ENCODE measurements around the gene SUFU. TPM values are rescaled to one million over a fixed set of nuclear protein-coding genes. Genes with fewer than 3 reads are reported as not detected.

SUFU gene
- total RNA-seq, 1 donor from 2014 or later: 11.5 TPM

DNA sequence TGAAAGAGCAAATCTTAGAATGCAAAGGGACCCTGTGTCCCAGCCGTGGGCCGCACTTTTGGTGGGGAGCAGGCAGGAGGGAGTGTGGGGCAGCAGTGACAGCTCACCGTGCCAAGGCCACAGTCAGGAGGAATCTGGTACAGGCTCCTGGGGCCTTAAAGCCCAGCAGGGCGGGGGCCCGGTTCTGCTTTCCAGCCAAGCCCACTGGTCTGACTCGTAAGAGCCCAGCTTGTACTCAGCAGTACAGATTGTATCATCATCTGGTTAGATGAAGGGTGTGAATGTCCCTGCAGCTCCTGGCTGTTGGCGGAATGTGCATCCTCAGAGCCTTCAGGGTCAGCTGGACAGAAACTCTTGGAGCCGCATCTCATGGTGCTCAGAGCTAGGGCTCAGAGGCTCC lies 110.0 kb downstream of the SUFU start:
- DNase-seq (ENCODE audit: low spot score): no peak
- no peaks in the 10 kb centered on the region for H3K9me3 ChIP-seq (ENCODE audit: low read depth)
- no peak overlapping the region for H3K4me2 ChIP-seq
- H3F3A ChIP-seq (ENCODE audit: low read depth): no peaks in the 10 kb centered on the region
- H3K27me3 ChIP-seq: no peaks in the 10 kb centered on the region
- H3K4me1 ChIP-seq: peaks cover 6% of the 10 kb centered on the region
- Mint-ChIP-seq H3K36me3 (peaks cover 27% of the 10 kb centered on the region), H3K27ac (no peak overlapping the region), H3K4me1 (peaks cover 39% of the 10 kb centered on the region), H3K4me3 (no peak overlapping the region), H3K9me3 (no peaks in the 10 kb centered on the region), H3K27me3 (ENCODE audit: insufficient read depth, low read depth) (peaks cover 1% of the 10 kb centered on the region)
- no peak overlapping the region for H3K4me3 ChIP-seq
- no peak overlapping the region for H3K9ac ChIP-seq
- H2AFZ ChIP-seq (replicated peaks): no peak overlapping the region
- H3K27ac ChIP-seq: no peak overlapping the region
- TF ChIP-seq, protein P1, sequence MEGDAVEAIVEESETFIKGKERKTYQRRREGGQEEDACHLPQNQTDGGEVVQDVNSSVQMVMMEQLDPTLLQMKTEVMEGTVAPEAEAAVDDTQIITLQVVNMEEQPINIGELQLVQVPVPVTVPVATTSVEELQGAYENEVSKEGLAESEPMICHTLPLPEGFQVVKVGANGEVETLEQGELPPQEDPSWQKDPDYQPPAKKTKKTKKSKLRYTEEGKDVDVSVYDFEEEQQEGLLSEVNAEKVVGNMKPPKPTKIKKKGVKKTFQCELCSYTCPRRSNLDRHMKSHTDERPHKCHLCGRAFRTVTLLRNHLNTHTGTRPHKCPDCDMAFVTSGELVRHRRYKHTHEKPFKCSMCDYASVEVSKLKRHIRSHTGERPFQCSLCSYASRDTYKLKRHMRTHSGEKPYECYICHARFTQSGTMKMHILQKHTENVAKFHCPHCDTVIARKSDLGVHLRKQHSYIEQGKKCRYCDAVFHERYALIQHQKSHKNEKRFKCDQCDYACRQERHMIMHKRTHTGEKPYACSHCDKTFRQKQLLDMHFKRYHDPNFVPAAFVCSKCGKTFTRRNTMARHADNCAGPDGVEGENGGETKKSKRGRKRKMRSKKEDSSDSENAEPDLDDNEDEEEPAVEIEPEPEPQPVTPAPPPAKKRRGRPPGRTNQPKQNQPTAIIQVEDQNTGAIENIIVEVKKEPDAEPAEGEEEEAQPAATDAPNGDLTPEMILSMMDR (IDR thresholded peaks at IDR 0.05): no peak
- TF ChIP-seq EZH2phosphoT487 (IDR thresholded peaks at IDR 0.05): no peak
- no peak for TF ChIP-seq EZH2 (IDR thresholded peaks at IDR 0.05)
- peaks cover 5% of the 10 kb centered on the region for H4K20me1 ChIP-seq (ENCODE audit: low read depth)
- H3K79me2 ChIP-seq (ENCODE audit: low read depth): no peaks in the 10 kb centered on the region
- no peaks in the 10 kb centered on the region for H3K36me3 ChIP-seq

DNA sequence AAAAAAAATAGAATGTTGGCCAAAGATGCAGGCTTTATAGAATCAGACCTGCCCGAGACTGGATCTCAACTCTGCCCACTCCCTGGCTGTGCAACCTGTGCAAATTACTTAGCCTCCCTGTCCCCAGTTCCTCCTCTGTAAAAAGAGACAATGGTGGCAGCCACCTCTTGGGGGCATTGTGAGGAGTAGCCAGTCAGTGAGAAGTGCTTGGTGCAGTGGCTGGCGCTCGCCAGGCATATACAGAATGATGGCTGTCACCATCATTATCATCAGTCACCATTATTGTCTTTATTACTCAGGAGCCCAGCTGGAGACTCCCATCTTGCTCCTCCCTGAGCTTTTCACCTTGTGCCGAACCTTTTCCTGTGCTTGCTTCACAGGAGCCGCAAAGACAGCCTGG lies 111.1 kb downstream of the SUFU start:
- Histone ChIP-seq H3K9ac (no peak overlapping the region), H3K27ac (no peak overlapping the region), H3K36me3 (no peaks in the 10 kb centered on the region), H3K4me2 (no peak overlapping the region), H2AFZ (replicated peaks) (no peak overlapping the region), H3K4me3 (no peak overlapping the region), H3F3A (ENCODE audit: low read depth) (no peaks in the 10 kb centered on the region), H4K20me1 (ENCODE audit: low read depth) (peaks cover 5% of the 10 kb centered on the region), H3K27me3 (no peaks in the 10 kb centered on the region), H3K9me3 (ENCODE audit: low read depth) (no peaks in the 10 kb centered on the region), H3K4me1 (peaks cover 6% of the 10 kb centered on the region), H3K79me2 (ENCODE audit: low read depth) (no peaks in the 10 kb centered on the region)
- H3K4me3 Mint-ChIP-seq: no peak overlapping the region
- DNase-seq (ENCODE audit: low spot score): no peak
- peaks cover 4% of the 10 kb centered on the region for H3K27me3 Mint-ChIP-seq (ENCODE audit: insufficient read depth, low read depth)
- TF ChIP-seq, protein P1 (IDR thresholded peaks at IDR 0.05): no peak
- TF ChIP-seq EZH2 (IDR thresholded peaks at IDR 0.05): no peak
- TF ChIP-seq EZH2phosphoT487 (IDR thresholded peaks at IDR 0.05): no peak
- no peak overlapping the region for H3K27ac Mint-ChIP-seq
- peaks cover 22% of the 10 kb centered on the region for H3K36me3 Mint-ChIP-seq
- no peaks in the 10 kb centered on the region for H3K9me3 Mint-ChIP-seq
- peaks cover 39% of the 10 kb centered on the region for H3K4me1 Mint-ChIP-seq

DNA sequence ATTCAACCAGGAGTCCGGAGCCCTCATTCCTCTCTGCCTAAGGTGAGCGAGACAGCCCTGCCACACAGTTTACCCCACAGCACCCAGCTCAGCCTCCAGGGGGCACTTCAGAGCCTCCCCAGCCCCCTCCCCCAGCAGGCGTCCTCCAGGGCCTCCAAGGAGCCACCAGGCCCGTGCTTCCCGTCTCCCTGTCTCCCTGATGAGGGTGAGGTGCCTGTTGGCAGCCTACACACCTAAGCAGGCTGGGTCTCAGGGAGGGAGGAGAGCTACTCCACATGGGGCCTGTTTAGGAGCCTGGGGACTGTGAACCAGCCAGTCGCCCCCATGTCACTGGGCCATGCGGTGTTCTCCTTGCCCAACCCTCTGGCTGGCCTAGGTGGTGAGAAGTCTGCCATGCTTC lies 111.6 kb downstream of the SUFU start:
- H3K9ac ChIP-seq: no peak overlapping the region
- H3K27ac ChIP-seq: no peak overlapping the region
- H3K79me2 ChIP-seq (ENCODE audit: low read depth): no peaks in the 10 kb centered on the region
- H3K4me3 ChIP-seq: no peak overlapping the region
- Mint-ChIP-seq H3K4me1 (peaks cover 38% of the 10 kb centered on the region), H3K4me3 (no peak overlapping the region), H3K36me3 (peaks cover 22% of the 10 kb centered on the region), H3K27ac (no peak overlapping the region), H3K27me3 (ENCODE audit: insufficient read depth, low read depth) (peaks cover 4% of the 10 kb centered on the region), H3K9me3 (no peaks in the 10 kb centered on the region)
- peak; percentile 64 for DNase-seq (ENCODE audit: low spot score)
- no peaks in the 10 kb centered on the region for H3K36me3 ChIP-seq
- peaks cover 5% of the 10 kb centered on the region for H4K20me1 ChIP-seq (ENCODE audit: low read depth)
- no peaks in the 10 kb centered on the region for H3K27me3 ChIP-seq
- H3F3A ChIP-seq (ENCODE audit: low read depth): no peaks in the 10 kb centered on the region
- H2AFZ ChIP-seq (replicated peaks): no peak overlapping the region
- no peak overlapping the region for H3K4me2 ChIP-seq
- H3K9me3 ChIP-seq (ENCODE audit: low read depth): no peaks in the 10 kb centered on the region
- peaks cover 6% of the 10 kb centered on the region for H3K4me1 ChIP-seq
- TF ChIP-seq EZH2 (IDR thresholded peaks at IDR 0.05): no peak
- TF ChIP-seq, protein P1 (IDR thresholded peaks at IDR 0.05): peak; percentile 61
